DMS 273 treated with DMSO at 0.1 percent for 48 hours (cell line): ENCODE data around the gene PRSS56.

Experiments
- DNase-seq: peaks from one replicate; lab custom pipeline; 2025; lab: John Stamatoyannopoulos, UW

PRSS56 gene

DNA sequence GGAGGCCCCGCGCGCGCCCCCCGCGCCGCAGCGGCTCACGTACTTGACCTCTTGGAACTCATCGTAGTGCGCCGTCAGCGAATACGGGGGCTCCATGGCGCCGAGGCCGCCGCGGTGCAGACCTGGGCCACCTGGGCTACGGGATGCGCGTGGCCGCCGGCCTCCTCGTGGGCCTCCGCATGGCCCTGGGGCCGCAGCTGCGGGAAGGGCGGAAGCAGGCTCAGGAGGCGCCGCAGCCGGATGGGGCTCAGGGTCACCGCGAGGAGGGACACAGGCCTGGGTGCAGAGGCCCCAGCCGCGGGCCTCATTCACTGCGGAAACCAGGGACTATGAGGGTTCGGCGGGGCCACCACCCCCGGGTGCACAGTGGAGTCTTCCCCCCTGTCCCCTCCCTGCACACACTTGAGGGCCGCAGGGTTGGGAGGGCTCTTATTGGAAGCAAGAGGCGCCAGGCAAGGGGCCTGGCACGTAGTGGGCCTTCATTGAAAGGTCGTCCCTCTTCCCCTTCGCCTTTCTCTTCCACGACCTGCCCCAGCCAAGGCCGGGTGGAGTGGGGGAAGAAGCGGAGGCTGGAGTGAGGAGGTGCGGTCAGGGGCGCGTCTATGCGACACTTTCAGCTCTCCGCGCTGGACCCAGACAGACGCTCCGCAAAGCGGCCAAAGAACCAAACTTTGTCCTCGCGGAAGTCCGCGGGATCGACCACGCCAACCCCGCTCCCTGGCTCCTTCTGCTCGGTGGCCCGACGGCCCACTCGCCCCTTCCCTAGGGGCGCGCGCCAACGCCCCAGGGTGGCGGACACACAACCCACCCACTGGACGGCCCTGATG, 33.4 kb upstream of the PRSS56 start:
- no peak for DNase-seq

DNA sequence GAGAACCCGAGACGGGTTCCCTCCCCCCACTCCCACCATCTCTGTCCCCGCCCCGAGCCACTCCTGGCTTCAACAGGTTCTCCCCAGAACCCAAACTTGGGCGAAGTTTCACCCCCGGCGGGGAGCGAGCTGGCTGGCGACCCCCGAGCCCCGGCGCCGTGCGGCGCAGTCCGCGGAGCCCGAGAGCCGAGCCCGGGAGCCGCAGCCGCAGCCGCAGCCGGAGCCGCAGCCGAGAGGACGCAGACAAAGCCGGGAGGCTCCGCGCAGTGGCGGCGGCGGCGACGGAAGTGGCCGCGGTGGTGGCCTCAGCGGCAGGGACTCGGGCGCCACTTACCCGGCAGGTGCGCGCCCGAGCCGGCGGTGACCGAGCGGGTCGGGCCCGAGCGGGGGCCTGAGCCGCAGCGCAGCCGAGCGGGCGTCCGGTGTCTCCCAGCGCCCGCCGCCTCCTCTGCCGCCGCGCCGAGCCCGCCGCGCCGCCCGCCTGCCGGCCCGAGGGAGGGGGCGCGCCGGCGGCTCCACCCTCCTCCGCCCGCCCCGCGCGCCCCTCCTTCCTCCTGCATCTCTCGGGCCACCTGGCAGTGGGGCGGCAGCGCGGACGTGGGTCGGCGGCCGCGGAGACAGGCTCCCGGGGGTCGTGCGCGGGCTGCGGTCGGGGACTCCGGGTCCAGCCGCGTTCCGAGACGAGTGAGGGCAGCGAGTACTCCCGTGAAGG, 32.6 kb upstream of the PRSS56 start, which contains the start of gene ECEL1:
Gene ECEL1, minus strand, starts transcription at position 450 of the 712 bp plus-strand sequence. CDS start 1,181 bp downstream, outside the sequence.
- no peak for DNase-seq

DNA sequence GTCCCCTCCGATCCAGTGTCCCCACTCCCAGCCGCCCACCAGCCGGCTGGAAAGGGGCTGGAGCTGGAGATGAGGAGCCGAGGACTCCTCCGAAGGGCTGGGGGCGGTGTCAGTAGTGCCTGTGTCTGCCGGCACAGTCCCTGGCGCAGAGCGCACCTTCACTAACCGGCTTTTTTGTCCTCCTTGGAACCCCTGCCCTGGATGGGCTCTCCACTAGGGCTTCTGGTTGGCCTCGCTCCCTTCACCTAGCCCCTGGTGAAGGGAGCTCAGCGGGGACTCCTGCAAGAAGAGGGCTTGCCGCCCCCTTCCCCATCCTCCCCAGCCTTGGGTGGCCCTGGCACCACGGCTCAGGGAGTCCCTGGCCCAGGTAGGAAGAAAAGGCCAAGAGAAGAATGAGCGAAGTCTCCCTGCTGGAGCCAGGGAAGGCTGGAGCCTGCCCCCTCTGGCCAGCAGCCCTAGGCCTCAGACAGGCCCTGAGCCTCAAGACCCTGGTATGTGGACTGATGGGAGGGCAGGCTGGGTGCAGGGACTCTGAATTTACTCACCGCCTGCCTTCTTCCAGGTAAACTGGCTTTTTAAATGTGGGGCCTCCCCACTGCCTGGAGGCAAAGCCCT, 32.0 kb upstream of the PRSS56 start:
- DNase-seq = no peak

DNA sequence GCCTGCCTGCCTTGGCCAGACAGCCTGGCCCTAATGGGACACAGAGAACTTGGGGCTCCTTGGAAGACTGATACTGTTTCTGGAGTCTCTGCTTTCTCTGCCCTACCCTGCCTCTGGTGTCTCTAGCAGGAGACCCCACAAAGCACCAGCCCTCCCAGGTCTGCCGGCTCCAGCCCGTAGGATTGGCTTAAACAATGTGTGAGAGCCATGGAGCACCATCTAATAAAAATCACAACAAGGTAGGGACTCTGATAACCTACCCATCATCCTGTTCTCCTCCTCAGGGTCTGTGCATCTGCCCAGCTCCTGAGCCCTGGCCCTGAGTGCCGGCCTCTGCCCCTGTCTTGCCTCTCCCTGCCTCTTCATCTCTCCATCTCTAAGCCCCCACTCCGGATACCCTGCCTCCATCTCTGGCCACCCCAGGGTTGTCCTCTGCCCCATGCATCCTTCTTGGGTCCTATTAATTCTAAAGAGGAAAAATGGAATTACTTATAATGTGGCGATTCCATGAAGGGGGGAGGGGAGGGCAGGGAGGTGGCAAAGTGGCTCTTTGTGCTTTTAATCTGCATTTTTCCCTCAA, 31.4 kb upstream of the PRSS56 start:
- DNase-seq = no peak

DNA sequence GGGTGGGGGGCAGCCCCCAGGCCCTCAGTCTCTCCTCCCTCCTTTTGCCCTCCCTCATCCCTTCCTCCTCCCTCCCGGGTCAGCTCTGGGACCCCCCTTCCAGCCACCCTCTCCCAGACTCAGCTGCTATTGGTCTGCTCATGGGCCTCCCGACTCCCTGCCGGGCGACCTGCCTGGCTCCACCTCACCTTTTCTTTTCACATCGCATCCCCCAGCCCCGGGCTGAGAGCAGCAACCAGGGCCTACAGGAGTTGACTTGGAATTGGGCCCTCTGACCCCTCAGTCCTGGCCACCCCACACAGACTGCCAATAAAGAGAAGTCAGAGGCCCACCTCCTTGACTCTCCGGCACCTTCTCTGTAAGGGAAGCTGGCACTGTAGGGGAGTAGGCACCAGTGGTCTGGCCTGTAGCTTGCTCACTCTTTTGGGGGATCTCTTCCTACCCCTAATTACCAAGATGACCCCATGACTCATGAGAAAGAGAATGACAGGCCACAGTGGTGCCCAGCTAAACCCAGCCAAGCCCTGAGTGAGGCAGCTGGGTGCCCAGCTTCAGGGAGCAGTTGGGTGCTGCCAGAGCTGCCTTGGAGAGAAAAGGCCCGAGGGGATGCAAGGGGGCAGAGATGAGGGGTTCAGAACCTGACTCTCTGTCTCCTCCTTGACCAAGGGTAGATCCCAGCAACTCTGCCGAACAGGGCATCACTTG, 30.5 kb upstream of the PRSS56 start:
- no peak for DNase-seq

DNA sequence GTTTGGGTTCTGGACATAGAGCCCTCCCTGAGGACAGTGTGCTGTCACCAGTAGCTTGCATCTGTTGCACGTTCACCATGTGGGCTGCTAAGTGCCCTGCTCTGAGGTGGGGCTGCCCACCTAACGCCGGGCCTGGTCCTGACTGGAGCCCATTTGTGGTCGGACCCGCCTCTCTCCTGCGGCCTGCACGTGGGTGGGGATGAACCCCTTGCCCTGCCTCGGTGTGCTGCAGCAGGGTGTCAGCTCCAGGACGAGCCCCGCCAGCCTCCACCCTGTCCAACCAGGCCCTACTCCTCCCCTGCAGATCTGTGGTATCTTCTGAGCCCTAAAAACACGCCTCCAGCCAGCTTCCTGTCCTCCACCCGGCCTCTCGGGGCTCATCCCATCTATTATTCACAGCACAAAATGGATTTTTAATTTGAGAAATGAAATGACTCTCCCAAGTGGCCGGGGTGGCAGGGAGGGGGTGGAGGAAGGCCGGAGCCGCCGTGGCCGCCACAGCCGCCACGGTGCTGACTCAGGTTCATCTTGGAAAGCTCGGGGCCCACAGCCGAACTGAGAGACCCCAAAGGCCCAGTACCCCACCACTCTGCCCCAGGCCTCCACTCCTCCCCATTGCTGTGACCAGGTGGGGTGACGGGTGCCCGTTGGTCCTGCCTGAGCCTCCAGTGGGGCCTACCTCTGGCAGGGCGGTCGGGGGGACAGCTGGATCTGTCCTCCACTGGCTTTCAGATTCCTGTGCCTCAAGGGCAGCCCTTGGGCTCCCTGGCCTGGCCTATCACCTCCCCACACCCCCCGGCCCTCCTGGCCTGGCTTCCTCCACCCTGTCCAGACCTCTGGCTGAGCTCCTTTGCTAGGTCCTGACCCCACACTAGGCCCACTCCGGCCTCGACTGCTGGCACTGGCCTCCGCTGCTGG, 29.7 kb upstream of the PRSS56 start:
- no peak for DNase-seq

DNA sequence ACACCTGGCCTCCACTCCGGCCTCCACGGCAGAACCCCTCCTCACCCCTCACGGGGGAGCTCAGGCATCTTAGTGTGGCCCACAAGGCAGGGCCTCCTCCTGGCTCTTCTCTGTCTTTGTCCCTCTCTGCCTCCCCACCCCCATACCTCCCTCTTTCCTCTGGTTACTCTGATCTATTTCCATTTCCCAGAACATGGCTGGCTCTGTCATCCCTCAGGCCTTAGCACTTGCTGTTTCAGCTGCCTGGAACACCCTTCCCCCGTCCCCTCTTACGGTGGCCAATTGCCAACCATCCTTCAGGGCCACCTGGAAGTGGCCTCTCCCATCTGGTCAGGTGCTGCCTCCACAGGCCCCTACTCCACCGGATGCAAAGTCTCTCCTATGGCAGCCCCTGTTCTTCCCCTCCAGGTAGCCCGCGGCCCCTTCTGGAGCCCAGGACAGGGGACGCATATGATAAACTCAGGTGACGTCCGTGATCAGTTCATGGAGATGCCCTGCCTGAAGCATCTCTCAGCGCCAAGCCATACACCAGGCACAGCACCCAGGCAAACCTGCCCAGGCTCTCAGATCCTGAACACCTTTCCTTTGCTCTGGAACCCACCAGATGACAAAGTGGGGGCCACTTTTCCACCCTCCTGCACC, 28.9 kb upstream of the PRSS56 start:
- no peak for DNase-seq

DNA sequence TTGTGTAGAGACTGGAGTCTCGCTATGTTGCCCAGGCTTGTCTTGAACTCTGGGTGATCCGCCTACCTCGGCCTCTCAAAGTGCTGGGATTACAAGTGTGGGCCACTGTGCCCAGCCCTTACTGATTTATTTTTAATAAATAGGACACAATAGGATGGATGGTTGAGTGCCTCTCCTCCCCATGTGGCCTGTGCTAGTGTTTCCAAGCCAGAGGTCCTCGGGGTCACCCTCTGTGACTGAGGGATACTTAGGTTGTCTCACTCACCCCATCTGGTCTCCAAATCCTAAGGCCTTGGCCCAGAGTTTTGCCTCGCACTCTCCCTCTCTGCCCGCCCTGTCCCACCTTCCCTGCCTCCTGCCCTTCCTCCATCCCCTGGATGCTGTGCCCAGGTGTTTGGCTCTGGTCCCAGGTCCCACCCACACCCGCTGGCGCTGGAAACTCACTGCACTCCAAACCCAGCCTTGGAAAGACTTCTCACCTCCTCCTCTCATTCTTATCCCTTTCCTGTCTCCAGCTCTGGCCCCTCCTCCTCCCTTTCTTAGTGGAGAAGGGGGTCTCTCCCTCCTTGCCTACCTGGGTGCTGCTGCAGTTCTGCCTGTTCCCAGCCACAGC, 27.8 kb upstream of the PRSS56 start:
- DNase-seq = no peak

DNA sequence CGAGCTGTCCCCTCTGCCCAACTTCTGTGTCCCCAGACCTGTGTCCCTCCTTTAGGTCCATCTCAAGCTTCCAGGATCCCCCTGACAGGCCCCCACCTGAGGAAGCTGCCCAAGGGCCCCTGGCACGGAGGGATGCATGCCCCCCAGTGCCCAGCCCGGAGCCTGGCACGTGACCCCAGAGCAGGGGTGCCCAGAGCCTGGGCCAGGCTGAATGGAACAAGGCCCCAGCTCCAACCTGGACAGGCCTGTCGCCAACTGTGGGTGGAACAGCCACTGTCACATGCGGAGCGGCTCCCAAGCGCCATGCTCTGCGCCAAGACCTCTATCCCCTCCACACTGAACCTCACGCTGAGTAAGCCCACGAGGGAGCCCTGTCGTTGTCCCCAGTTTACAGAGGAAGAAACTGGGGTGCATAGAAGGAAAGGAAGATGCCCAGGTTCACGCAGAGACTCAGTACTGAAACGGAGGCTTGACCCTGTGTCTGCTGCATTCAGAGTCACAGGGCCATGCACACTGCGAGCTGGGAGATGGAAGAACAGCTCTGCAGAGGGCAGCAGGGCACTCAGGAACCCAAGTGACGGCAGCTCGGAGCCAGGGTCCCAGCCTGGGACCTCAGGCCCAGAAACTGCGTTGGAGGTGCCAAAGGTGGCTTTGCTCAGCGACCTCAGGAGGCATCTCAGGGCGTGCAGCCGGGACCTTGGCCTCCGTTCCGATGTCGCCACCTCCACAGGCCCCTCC, 27.1 kb upstream of the PRSS56 start:
- no peak for DNase-seq

DNA sequence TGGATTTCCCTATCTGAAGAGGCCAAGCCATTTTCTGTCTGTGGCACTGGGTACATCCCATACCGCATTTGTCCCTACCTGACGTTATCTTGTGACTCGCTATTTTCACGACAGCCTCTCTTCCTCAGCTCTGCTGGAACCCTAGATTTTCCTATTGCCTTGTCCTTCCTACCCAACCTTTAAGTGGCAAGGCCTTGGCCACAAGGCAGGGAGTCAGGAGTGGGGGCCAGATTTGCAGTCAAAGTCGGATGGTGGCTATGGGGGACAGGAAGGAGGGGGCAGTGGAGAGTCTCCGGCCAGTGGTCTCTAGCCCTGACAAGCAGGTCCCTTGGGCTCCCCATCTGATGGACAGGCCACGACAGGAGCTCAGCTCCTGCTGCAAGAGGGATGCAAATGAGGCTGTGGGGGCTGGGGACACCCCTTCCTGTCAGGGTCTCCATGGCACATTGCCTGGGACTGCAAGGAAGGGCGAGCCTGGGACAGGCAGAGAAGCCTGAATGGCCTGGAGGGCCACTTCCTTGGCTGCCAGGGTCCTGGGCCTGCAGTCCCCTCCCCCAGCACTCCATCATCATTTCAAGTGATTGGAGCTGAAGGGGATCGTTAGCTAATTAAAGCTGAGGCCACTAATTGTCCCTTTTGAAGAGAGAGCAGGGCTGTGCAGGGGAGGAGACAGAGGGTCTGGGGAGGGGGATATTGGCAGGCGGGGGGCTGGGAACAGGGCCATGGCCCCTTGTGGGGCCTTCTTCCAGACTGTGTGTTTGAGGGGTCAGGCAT, 26.3 kb upstream of the PRSS56 start:
- no peak for DNase-seq

DNA sequence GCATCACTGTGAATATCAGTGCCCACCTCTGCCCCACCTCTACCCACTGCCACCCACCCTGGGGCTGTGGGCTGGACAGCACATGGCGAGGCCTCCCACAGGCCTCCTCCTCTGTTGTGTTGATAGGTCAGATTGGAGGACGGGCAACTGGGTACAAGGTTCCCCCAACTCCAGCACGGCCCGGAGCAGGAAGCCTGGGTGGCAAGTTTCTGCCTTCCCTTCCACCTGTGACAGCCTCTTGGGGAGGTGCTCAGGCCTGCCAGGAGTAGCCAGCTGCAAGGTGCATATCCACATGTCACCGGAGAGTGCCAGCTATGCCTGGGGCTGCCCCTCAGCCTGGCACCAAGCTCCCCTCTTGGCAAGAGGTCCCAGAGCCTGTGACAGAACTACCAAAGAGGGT, 25.6 kb upstream of the PRSS56 start:
- DNase-seq = no peak

DNA sequence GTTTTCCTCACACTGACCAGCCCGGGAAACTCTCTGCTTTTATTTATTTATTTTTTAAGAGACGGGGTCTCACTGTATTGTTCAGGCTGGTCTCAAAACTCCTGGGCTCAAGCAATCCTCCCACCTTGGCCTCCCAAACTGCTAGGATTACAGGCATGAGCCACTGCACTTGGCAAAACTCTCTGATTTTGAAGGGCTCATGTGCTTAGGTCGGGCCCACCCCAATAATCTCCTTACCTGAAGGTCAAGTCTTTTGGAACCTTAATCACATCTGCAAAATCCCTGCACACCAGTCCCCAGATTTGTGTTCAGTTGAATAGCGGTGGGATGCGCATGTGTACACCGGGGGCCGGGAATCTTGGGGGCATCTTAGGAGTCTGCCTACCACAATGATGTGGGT, 24.9 kb upstream of the PRSS56 start:
- DNase-seq = no peak

DNA sequence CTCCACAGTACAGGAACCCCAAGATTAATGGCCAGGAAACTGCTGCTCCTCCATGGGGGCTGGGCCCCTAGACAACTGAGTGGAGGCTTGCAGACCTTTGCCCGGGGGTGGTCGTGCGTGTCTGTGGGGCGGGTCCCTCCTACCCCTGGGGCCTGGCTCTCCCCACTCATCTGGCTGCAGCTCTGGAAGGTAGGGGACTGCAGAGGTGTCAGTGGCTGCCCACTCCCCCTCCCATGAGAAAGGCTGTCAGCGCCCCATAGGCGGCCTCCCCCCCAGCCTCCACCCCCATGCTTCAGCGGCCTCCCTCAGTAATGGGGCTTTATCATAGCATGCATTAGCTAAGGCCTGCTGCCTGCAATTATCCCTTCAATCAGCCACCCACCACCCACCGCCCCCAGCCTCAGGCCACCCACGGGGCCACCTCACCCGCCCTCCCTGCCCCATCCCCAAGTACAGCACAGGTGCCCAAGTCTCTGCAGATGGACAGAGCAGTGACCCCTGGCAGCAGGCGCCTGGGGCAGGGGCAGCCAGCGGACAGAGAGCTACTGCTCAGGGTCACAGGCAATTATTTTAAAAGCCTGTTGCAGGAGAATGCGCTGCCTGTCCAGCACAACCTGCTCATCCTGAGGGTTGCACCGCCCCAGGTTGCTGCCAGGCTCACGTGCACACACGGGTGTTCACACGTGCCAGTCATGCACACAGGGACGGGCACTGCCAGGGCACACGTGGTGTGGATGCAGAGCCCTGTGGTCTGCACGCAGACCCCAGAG, 23.5 kb upstream of the PRSS56 start:
- no peak for DNase-seq

DNA sequence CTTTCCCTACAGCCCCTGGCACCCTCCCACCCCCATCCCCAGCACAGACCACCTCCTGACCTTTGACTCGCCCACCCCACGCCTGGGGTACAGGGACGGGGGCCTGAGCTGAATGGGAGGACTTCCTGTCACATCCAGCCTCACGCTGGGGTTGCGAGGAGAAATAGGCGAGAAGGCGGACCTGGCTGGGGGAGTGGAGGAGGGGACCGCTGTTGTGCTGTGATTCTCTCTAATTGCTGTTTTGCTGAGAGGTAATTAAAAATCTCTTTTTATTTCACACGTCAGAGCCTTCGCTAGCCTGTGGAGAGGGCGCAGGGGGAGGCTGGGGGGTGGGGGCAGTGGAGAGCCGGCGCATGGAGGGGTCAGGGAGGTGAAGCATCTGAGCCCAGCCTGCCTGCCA, 22.8 kb upstream of the PRSS56 start:
- no peak for DNase-seq

DNA sequence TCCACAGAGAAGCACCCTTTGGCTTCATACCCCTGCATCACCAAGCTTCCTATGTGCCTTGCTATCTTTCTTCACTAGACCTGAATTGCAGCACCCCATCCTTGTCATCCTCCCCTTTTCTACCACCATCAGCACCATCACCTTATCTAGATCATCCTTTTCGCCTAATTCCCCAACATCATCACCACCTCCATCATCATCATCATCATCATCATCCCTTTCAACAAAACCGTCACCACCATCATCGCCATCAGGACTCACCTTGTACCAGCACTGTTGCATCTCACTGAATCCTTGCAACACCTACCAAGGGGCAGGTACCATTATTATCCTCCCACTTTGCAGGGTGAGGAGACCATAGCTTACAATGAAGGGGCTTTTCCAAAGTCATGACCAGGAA, 21.7 kb upstream of the PRSS56 start:
- no peak for DNase-seq

DNA sequence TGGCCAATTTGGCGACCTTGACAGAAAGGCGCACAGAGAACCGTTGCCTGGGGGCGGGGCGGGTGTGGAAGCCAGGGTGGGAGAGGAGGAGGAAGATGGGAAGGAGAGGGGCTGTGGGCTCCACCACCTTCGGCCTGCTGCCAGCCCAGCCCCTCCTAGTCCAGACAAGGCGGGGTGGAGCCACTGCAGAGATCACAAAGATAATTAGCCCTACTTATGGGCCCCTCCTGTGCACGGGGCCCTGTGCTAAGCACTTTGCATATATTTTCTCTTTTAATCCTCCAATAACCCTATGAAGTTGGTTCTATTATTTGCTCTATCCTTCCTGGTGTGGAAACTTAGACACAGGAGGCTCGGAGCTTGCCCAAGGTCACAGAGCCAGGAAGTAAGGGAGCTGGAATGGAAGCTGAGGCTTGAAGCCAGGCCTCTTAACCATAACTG, 18.8 kb upstream of the PRSS56 start:
- DNase-seq = no peak

DNA sequence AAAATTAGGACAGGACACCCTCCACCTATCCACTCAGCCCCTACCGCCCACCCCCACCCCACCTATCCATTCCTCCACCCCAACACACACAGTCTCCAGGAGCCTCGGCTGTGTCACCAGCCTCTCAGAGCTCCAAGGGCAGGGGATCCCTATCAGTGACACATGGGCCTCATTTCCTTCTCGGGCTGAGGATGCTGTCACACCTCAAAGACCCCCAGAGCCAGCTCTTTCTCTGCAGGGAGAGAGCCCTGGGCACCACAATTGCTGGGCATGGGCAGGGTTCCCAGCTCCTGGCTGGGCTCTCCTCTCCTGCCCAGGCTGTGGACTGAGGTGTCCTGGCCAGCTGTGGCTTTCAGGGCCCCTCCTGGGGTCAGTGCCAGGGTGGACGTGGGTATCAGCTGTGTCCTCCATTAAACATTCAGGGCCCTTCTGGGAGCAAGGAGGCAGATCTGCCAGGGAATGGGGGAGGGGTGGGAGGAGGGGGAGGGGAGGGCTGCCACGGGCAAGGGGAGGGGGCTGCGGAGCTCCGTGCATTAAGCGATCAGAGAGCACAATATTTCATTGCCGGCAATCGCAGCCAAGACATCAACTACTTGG, 18.3 kb upstream of the PRSS56 start:
- no peak for DNase-seq
